ENCODE data around the gene PDE11A.

The PDE11A gene

GRCh38 chr2:177574356-177574755 is 498.2 kb downstream of the PDE11A start:
- Histone ChIP-seq H3K4me3 (ENCODE audit: low read depth, low read length) (no peak overlapping the region), H3K9me3 (no peaks in the 10 kb centered on the region), H3K27me3 (no peaks in the 10 kb centered on the region), H3K4me1 (no peaks in the 10 kb centered on the region; the same call in 1 of the 2 replicates), H3K36me3 (no peaks in the 10 kb centered on the region)
- TF ChIP-seq, protein P1, sequence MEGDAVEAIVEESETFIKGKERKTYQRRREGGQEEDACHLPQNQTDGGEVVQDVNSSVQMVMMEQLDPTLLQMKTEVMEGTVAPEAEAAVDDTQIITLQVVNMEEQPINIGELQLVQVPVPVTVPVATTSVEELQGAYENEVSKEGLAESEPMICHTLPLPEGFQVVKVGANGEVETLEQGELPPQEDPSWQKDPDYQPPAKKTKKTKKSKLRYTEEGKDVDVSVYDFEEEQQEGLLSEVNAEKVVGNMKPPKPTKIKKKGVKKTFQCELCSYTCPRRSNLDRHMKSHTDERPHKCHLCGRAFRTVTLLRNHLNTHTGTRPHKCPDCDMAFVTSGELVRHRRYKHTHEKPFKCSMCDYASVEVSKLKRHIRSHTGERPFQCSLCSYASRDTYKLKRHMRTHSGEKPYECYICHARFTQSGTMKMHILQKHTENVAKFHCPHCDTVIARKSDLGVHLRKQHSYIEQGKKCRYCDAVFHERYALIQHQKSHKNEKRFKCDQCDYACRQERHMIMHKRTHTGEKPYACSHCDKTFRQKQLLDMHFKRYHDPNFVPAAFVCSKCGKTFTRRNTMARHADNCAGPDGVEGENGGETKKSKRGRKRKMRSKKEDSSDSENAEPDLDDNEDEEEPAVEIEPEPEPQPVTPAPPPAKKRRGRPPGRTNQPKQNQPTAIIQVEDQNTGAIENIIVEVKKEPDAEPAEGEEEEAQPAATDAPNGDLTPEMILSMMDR (IDR thresholded peaks at IDR 0.05; ENCODE audit: low read depth, low read length) = no peak
- no peak for DNase-seq

Measured in BE2C (cell line).